Stimulated activated CD4-positive, alpha-beta T cell treated with anti-CD3 and anti-CD28 coated beads, Interleukin-12 subunit alpha, Interleukin-12 subunit beta, amount 100 ng/mL, for 24 hours (primary cell): ENCODE data around the gene BUB3.
"Not testable (repeated sequence)": the region's sequence is repeated elsewhere in the genome, so short reads cannot be mapped to it uniquely, and the experiment has no call there.

Source experiments
- DNase-seq, 2 experiments: peaks; one replicate each; pipeline ENCODE4 v3.0.0-alpha.2; 2020; ENCODE audit warnings: low read depth in 2 of 2

Gene BUB3

DNA sequence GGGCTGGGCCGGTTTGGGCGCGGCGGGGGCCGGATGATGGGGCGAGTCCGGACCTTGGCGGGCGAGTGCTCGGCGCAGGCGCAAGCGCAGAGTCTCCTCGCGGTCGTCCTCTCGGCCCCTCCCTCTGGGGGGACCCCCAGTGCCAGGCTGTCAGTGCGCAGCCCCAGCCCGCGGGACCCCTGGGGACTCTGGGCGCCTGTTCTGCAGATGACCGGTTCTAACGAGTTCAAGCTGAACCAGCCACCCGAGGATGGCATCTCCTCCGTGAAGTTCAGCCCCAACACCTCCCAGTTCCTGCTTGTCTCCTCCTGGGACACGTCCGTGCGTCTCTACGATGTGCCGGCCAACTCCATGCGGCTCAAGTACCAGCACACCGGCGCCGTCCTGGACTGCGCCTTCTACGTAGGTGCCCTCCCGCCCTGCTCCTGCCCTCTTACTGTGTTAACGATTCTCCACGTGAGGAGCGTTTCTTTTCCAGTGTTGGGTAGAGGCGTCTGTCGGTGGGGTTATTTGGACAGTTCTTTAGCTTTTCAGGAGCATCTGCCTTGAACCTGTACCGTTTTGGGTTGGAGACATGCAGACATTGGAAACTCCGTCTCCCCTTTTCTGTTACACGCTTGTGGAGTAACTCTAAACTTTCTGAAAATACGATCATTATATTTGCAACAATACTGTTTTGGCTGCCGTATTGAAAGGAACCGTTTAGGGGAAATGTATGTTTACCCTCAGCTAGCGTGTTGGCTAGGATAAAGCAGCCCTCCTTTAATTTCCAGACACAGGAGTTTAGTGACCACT lies 706 bp downstream of the BUB3 start:
- no peak for DNase-seq

DNA sequence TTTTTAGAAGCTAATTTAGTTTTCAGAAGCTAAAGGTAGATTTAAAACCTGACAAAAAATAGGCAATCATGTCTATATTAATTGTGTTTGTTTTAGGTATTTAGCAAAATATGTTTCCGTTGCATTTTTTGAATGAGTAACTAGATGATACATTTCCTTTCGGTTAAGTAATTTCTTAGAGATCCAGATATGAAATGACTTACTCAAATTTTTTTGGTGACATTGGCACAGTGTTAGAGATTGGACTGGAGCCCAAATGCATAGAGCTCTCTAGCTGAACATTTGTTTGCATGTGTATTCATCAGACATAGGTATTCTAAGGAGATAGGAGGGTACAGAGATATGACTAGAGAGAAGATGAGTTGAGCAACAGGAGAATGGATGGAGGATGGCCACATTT lies 1.9 kb downstream of the BUB3 start:
- no peak for DNase-seq

DNA sequence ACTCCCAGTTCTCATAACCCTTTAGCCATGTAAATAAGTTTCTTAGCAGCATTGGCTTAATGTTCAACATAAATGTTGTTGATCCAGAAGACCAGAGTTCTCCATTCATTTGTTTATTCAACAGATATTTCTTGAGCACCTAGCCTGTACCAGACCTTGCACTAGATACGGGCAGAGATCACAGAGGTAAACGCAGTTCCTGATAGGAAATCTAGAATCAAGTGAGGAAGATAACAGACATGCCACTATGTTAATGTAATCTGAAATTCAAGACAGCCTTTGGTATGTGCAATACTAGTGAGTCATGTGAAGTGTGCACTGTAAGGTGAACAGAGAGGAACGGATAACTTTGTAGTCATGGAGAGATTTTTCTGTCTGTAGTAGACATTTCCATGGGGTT lies 3.0 kb downstream of the BUB3 start:
- DNase-seq, result no peak

DNA sequence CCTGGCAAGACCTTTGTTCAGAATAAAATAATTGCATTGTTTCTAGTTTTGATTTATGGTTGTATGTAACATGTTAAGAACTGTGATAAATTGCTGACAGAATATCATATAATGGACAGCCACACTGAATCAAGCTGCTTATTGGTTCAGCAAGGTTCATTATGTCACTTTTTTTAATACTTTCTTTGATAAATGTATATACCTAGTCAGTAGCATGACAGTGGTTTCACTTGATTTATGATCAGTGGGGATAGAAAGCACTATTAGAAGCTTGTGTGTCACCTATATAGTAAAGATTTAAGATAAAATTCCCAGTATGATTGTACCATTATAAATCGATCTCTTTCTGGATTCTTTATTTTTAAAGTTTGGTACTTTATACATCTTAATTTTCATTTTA lies 4.5 kb downstream of the BUB3 start:
- no peak for DNase-seq

DNA sequence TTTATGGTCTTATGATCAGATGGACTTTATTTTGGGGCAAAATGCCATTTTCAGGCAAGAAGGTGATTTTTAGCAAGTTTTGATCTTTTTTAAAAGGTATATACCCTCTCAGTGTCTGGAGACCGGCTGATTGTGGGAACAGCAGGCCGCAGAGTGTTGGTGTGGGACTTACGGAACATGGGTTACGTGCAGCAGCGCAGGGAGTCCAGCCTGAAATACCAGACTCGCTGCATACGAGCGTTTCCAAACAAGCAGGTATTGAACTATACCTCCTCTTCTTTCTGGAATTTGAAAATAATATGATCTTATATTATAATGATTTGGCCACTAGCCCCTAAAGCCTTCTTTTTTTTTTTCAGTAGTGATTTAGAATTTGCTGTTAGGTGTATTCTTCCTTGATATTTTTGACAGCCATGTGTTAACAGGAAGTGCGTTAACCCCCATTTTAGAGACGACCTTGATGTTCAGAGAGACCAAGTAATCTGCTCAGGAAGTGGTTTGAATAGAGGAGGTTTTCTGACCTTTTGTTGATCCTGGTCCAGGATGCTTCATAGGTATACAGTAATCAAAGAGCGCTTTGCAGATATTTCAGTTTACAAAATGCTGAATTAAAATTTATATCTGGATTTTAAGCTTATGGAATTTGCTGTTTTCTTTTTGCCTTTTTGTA lies 6.2 kb downstream of the BUB3 start:
- DNase-seq, result no peak

DNA sequence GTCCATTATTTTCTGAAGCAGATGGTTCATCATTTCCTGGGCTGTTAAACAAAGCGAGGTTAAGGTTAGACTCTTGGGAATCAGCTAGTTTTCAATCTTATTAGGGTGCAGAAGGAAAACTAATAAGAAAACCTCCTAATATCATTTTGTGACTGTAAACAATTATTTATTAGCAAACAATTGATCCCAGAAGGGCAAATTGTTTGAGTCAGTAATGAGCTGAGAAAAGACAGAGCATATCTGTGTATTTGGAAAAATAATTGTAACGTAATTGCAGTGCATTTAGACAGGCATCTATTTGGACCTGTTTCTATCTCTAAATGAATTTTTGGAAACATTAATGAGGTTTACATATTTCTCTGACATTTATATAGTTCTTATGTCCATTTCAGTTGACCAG lies 10.1 kb downstream of the BUB3 start:
- DNase-seq, result no peak

DNA sequence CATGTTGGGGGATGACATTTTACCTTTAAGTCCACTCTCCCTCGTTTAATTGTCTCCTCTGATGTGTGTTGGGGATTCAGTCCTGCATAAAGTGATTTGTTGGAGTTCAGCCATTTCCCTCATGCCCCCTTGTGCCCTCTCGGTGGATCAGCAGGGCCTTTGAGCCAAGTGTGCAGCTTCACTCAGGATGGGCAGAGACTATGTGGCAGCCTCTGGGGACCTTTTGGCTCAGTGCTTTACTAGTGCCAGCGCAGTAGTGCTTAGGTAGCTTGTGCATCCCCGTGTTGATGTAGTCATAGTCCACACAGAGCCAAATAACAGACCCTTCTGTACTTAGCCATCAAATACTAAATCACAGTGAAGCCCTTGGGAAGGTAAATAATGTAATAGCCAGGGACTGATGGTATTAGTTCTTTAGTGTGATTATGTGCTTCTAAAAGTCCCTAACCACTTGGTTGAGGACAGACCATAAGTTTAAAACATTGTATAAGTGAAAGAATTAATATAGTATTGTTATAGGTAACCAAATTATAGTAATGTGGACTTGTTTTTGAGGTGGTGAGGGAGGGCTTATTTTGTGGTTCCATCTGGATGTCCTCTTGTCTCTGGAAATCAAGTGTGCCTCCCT lies 11.4 kb downstream of the BUB3 start:
- DNase-seq, result no peak

DNA sequence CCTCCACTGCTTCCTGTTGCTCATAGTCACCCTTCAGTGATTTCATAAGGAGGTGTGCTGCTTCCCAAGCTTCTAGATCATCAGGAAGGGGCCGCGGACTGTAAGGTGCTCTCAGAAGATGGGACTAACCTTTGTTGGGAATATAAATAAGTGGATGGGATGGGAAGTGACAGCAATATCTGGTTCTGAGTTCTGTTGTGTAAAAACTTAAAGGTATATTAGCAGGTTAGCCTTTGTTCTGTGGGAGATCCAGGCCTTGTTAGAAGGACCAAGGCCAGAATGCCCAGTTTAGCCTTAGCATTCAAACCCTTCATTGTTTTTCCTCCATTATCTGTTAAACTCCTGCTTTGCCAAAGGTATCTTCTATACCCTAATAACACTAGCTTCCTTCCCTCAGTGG lies 12.4 kb downstream of the BUB3 start:
- no peak for DNase-seq

DNA sequence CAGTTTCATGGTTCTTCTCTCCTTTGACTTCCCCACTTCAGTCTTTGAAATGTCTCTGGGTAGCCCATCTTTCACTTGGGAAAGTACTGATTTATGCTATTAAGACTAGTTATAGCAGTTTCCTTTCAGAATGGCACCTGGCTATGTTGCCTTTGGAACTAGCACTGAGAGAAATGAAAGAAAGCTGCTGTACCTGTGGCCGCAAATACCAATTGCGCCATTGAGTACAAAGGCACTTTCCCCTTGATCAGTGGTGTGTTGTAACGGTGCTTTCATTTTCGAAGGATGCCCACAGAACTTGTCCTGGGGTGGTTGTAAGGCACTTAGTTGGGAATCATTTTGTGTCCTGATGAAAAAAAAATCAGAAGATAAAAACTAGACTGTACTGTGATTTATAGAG lies 16.8 kb downstream of the BUB3 start:
- DNase-seq, result no peak

DNA sequence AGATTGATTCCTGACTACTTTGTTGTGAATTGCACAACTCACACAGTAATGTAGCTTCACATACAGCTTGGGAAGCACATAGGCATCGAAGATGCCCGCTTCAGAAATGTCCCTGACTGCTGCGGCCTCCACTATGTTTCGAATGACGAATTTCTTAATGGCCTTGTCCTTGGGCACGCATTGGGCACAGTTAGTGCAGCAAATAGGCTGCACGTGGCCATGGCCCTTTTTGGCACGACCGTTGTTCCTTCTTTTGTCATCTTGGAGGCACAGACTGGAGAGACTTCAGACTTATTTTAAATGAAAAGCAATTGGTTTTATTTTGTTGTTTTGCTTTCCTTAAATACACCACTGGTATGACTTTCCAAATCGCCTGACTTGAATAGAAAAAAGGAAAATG lies 17.4 kb downstream of the BUB3 start:
- not testable (repeated sequence) for DNase-seq

DNA sequence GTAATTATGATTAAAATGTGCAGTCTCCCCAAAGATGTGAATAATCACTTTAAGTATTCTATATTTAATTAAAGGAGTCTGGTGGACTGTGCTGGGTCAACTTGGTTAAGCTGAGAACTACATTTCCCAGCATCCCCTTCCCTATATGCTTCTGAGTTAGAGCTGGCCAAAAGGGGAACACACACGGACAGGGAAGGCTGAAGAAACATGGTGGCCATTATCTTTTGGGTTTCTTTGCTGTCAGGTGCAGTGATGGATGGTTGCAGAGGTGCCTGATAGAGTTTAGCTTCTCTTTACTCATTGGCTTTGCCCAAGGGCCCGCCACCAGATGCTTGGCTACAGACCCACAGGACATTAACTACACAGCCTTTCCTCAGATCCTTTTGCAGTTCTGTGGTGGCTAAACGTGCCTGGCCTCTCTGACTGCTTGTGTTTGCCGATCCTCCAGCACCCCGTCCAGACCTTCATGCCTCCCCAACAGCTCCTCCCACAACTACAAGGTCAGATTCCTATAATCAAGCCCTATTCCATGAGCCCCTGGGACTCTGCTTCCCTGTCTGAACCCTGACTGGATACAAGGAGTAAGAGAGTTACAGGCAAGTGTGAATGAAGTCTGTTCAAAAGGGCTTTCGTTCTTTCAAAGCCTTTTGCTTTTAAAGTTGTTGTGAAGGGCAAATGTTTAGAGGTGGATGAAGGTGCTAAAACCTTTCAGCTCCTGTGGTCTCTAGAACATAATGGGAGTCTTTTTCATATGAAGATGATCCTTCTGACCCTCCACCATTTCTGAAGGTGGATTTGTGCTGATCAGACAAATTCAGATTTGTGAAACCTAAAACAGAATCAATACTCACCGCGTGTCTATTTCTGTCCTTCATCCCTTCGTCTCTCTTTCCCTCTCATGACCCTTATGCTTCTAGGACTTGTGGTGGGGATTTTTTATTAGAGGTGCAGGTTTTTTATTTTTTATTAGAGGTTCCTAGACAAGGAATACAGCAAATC lies 21.5 kb downstream of the BUB3 start:
- DNase-seq, result no peak

DNA sequence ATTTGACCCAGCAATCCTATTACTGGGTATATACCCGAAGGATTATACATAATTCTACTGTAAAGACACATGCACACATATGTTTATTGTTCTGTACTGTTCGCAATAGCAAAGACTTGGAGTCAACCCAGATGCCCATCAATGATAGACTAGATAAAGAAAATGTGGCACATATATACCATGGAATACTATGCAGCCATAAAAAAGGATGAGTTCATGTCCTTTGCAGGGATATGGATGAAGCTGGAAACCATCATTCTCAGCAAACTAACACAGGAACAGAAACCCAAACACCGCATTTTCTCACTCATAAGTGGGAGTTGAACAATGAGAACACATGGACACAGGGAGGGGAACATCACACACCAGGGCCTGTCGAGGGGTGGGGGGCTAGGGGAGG lies 24.2 kb downstream of the BUB3 start:
- not testable (repeated sequence) for DNase-seq

DNA sequence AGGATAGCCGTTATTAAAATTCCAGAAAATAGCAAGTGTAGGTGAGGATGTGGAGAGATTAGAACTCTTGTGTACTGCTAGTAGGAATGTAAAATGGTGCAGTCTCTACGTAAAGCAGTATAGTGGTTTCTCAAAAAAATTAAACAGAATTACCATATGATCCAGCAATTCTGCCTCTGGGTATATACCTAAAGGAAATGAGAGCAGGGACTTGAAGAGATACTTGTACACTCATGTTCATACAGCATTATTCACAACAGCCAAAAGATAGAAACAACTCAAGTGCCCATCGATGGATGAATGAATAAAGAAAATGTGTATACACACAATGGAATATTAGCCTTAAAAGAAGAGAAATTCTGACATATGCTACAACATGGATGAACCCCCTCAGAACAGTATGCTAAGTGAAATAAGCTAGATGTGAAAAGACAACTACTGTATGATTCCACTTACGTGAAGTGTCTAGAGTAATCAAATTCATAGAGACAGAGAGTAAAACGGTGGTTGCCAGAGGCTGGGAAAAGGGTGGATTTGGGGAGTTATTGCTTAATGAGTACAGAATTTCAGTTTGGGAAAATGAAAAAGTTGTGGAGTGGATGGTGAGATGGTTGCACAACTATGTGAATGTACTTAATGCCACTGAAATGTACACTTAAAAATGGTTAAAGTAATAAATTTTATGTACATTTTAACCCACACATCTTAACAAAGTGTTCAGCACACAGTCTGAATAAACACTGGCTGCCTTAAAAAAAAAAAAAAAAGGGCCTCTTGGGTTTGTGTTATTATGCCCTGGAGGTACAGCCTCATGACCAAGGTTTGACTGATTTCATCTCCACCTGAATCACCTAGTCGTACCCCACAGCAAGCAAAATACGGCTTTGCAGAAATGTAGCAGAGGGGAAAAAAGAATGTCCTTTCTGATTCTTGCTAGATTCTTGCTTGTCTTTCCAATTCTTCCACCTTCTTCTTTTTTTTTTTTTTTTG lies 26.2 kb downstream of the BUB3 start:
- DNase-seq, result no peak

DNA sequence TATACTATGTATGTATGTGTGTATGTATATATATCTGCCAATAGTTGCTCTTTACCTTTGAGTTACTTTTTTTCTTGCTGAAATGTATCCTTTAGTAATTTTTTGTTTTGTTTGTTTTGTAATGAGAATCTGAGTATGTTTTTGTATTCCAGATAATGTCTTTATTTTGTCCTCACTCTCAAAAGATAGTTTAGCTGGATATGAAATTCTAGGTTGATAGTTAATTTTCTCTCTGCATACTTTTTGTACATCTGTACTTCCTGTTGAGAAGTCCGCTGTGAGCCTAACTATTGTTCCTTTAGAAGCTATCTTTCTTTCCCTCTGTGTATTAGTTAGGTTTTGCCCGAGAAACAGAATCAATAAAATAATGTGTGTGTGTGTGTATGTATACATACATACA lies 29.5 kb downstream of the BUB3 start:
- no peak for DNase-seq

DNA sequence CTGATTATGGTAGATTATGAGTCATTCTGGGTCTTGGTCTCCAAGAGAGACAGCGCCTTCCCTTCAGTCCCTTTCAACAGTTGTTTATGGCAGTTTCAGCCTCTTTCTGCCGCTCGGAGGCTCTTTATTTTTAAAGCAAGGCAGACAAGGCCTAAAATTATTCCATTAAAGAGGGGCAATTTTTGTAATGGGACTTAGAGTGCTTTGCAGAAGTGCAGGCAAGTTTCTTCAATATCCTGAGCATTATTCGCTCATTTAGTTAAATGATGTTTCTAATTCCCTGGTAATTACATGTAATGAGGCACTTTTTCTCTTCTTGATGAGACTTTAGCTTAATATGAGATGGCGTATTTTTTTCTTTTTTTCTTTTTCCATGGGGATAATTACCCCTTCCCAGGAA lies 33.6 kb downstream of the BUB3 start:
- no peak for DNase-seq

DNA sequence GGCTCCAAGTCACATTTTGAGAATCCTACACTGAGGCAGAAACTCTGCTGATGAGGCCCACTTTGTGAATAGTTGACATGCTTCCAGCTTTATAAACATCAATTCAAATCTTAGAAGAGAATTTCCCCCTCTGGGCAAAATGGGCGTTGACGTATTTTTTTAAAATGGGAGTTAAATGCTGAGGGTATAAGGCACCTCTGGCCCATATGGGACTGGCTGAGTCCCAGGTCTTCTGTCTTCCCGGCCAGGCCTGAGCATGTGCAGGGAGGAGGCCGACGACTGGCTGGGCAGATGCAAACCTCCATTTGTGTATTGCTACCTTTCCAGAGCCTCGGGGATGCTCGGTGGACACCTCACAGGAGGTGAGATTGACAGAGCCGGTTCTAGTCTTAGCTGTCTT lies 37.7 kb downstream of the BUB3 start:
- no peak for DNase-seq

DNA sequence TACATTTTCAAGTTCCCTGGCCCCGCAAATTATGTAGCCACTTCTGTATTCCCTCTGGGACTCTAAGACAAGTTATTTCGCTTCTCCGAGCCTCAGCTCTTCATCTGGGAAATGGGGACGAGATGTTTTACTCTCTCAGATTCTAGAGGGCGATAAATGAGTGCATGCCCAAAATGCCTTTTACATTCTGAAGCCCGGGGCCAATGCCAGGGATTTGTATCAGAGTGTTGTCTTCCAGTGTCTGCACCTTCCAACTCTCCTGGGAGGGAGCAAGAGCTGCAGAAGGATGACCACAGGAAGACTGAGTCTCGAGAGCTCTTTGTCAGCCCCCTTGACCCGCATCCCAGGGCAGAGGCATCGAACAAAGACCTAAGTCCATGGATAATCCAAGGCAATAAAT lies 39.9 kb downstream of the BUB3 start:
- no peak for DNase-seq

DNA sequence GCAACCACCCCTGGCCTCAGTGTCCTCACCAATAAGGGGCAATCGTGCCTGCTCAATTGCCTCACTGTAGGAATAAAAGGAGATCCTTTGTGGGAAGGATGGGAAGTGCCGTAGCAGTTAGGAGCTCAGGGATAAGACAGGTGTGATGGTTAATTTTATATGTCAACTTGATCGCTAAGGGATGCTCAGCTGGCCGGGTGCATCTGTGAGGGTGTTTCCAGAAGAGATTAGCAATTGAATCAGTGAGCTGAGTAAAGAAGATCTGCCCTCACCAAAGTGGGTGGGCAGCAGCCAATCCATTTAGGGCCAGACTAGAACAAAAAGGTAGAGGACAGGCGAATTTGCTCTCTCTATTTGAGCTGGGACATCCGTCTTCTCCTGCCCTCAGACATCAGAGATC lies 46.3 kb downstream of the BUB3 start:
- no peak for DNase-seq

DNA sequence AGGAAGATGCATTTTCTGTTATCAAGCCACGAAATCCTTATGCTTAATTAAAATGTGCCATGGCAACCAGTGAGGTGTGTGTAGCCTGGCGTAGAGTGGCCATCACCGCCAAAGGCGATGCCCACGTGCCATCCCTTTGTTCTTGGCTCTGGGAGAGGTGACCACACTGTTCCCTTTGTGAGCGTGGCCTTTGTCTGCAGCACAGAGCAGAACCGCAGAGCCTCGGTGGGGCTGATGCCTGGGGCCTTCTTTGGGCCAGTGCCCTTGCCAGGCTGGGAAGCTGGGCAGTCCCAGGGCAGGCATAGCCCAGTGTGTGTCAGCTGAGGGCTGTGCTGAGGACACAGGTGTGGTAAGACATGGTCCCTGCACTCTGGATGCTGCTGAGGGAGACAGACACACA lies 48.3 kb downstream of the BUB3 start:
- no peak for DNase-seq

DNA sequence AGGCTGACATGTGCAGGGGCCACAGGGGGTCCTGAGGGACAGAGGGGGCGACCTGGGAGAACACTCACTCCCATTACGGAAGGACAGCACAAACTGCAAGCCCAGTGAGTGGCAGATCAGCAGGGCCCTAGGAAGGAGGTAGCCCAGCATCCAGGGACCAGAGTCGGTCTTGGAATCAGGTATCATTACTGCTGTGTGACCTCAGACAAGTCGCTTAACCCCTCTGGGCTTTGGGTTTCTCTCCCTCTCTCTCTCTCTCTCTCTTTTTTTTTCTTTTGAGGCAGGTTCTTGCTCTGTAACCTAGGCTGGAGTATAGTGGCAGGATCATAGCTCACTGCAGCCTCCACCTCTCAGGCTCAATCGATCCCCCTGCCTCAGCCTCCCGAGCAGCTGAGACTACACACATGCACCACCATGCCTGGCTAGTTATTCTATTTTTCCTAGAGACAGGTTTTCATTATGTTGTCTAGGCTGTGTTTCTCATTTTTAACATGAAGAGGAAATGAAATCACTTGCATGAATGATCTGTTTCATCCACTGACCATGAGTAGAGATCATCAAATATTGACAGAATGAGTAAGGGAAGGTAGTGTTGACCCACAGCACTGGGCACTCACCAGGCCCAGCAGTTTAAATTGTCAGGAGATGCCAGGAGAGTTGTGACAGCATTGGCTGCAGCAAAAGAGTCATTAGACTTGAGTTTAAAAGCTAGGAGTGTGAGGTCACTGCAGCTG lies 49.4 kb downstream of the BUB3 start:
- DNase-seq, result no peak
